ENCODE results near the gene NHEJ1. TPM values are rescaled to one million over a fixed set of nuclear protein-coding genes. Genes with fewer than 3 reads are reported as not detected.

Gene NHEJ1
- total RNA-seq, 4 donors from 2014 or later, result 13.2 to 20.9 (median 18.4) TPM

- no peak overlapping the region for H3K4me3 ChIP-seq (ENCODE audit: low read depth, poor library complexity, severe bottlenecking)
- WGBS, 2 donors, result 59 to 62% methylated on average over 16 of the region's 16 CpGs
- TF ChIP-seq, protein P1, sequence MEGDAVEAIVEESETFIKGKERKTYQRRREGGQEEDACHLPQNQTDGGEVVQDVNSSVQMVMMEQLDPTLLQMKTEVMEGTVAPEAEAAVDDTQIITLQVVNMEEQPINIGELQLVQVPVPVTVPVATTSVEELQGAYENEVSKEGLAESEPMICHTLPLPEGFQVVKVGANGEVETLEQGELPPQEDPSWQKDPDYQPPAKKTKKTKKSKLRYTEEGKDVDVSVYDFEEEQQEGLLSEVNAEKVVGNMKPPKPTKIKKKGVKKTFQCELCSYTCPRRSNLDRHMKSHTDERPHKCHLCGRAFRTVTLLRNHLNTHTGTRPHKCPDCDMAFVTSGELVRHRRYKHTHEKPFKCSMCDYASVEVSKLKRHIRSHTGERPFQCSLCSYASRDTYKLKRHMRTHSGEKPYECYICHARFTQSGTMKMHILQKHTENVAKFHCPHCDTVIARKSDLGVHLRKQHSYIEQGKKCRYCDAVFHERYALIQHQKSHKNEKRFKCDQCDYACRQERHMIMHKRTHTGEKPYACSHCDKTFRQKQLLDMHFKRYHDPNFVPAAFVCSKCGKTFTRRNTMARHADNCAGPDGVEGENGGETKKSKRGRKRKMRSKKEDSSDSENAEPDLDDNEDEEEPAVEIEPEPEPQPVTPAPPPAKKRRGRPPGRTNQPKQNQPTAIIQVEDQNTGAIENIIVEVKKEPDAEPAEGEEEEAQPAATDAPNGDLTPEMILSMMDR (IDR thresholded peaks at IDR 0.05), result no peak
- TF ChIP-seq POLR2A (IDR thresholded peaks at IDR 0.05), result no peak
- intact Hi-C loops (cut with DNase I; ENCODE audit: low total_unique reads), result no loop called here
- DNase-seq (ENCODE audit: low spot score in 2 of 2), result no peak
Measured at GRCh38 chr2:219030177-219030940, 130.3 kb downstream of the NHEJ1 start.

- WGBS, 2 donors, result 37 to 46% methylated on average over 4 to 9 of the region's 9 CpGs
Measured at GRCh38 chr2:219029829-219030165, 130.8 kb downstream of the NHEJ1 start.

DNA sequence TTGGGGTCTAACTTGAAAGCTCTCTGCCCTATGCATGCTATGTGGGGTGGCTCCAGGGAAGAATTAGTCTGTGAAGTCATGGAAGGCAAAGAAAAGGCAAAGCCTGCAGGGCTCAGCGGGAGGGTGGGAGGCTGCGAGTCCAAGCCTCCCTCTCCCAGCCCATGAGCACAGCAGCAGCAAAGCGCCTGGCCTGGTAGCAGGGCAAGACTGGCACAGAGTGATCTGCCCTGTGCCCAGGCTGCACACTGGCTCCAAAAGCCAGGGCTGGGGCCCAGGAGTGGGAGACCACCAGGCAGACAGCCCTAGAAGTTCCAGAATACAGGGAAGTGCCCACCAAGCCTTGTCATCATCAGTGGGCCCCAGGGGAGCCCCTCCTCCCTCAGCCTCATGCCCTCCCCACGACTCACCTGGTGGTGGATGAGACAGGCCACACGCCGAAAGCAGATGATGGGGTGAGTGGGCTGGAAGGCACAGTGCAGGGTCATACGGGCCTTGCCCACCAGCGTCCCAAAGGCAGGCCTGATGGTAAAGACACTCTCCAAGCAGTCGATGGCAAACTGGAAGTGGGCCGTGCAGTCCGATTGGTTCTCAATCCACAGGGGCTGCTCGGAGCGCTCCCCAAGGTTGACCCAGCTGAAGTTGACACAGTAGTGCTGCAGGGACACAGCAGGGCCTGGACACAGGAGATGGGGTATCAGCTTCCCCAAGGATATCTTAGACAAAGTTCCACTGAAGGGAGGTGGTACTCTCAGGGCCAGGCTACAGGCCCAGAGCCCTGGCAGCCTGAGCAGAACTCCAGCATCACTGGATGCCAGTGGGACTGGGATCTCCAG, 131.4 kb downstream of the NHEJ1 start:
- intact Hi-C loops (cut with DNase I; ENCODE audit: low total_unique reads), result loop anchor here (5.0 kb wide), 1 partner anchor 128 kb away; no protein-coding TSS in a partner anchor
- WGBS, 2 donors, result 77 to 78% methylated on average over 12 to 13 of the region's 13 CpGs
- TF ChIP-seq POLR2A (IDR thresholded peaks at IDR 0.05), result no peak
- TF ChIP-seq, protein P1 (IDR thresholded peaks at IDR 0.05), result no peak
- no peak for DNase-seq (ENCODE audit: low spot score in 2 of 2)
- no peak overlapping the region for H3K4me3 ChIP-seq (ENCODE audit: low read depth, poor library complexity, severe bottlenecking)

More at GRCh38 chr2:219029829-219030165, 130.8 kb downstream of the NHEJ1 start:
- DNase-seq (ENCODE audit: low spot score in 2 of 2), result peak; percentile 65 to 96
- intact Hi-C loops (cut with DNase I; ENCODE audit: low total_unique reads), result loop anchor here (5.0 kb wide), 1 partner anchor 128 kb away; no protein-coding TSS in a partner anchor
- no peak overlapping the region for H3K4me3 ChIP-seq (ENCODE audit: low read depth, poor library complexity, severe bottlenecking)
- TF ChIP-seq POLR2A (IDR thresholded peaks at IDR 0.05), result no peak
- TF ChIP-seq, protein P1 (IDR thresholded peaks at IDR 0.05), result peak in 1 of 3 donors; percentile 73

- WGBS, 2 donors, result 57 to 75% methylated on average over 3 to 5 of the region's 5 CpGs
- intact Hi-C loops (cut with DNase I; ENCODE audit: low total_unique reads), result loop anchor here (5.0 kb wide), 1 partner anchor 129 kb away; no protein-coding TSS in a partner anchor
- DNase-seq (ENCODE audit: low spot score in 2 of 2), result no peak
- TF ChIP-seq, protein P1 (IDR thresholded peaks at IDR 0.05), result no peak
- TF ChIP-seq POLR2A (IDR thresholded peaks at IDR 0.05), result no peak
- H3K4me3 ChIP-seq (ENCODE audit: low read depth, poor library complexity, severe bottlenecking), result no peak overlapping the region
Measured at GRCh38 chr2:219028141-219028540, 132.5 kb downstream of the NHEJ1 start.

- WGBS, 2 donors, result 91 to 92% methylated on average over 22 of the region's 22 CpGs
- TF ChIP-seq, protein P1 (IDR thresholded peaks at IDR 0.05), result no peak
- no peak for TF ChIP-seq POLR2A (IDR thresholded peaks at IDR 0.05)
- intact Hi-C loops (cut with DNase I; ENCODE audit: low total_unique reads), result loop anchor here (5.0 kb wide), 1 partner anchor 130 kb away; no protein-coding TSS in a partner anchor
Measured at GRCh38 chr2:219027511-219028055, 133.0 kb downstream of the NHEJ1 start.

More at GRCh38 chr2:219027511-219028055, 133.0 kb downstream of the NHEJ1 start:
- H3K4me3 ChIP-seq (ENCODE audit: low read depth, poor library complexity, severe bottlenecking), result no peak overlapping the region
- DNase-seq (ENCODE audit: low spot score in 2 of 2), result no peak
